Peyer's patch (tissue), 4 donors: ENCODE data around the gene MTHFSD.

Source experiments
- POLR2A ChIP-seq, 2 donors: fragments of 450-650 bp; IDR thresholded peaks; one replicate each; pipeline ENCODE4 v1.5.1; 2017; ENCODE audit warnings: antibody characterized with exemption in 2 of 2, mild to moderate bottlenecking in 2 of 2, moderate library complexity in 2 of 2
- TF ChIP-seq, protein P1 (sequence below), 6 experiments: fragments of 450-650 bp in 4 of 6; fragments of 200-600 bp in 2 of 6; sonication (generic) in 1 of 6; IDR thresholded peaks; one replicate each; pipeline ENCODE4 v1.5.1; 2017 to 2019; ENCODE audit warnings: antibody characterized with exemption in 6 of 6, mild to moderate bottlenecking in 3 of 6, moderate library complexity in 1 of 6

DNA sequence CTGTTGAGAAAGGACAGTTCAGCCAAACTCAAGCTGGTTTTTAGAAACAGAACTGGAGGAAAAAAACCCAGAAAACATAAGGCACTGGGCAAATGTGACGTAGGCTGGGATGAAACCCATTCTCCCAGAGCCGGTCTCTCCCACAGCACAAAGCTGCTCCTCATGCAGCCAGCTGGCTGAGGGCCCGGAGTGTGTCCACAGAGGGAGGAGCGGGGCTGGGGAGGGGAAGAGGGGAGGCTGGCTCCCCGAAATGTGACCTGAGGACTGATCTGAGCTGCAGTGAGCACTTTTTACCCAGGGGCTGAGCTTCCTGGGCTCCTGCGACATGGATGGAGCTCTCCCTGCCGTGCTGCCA, 23.9 kb downstream of the MTHFSD start:
- TF ChIP-seq, protein P1, sequence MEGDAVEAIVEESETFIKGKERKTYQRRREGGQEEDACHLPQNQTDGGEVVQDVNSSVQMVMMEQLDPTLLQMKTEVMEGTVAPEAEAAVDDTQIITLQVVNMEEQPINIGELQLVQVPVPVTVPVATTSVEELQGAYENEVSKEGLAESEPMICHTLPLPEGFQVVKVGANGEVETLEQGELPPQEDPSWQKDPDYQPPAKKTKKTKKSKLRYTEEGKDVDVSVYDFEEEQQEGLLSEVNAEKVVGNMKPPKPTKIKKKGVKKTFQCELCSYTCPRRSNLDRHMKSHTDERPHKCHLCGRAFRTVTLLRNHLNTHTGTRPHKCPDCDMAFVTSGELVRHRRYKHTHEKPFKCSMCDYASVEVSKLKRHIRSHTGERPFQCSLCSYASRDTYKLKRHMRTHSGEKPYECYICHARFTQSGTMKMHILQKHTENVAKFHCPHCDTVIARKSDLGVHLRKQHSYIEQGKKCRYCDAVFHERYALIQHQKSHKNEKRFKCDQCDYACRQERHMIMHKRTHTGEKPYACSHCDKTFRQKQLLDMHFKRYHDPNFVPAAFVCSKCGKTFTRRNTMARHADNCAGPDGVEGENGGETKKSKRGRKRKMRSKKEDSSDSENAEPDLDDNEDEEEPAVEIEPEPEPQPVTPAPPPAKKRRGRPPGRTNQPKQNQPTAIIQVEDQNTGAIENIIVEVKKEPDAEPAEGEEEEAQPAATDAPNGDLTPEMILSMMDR (IDR thresholded peaks at IDR 0.05): no peak
- no peak for TF ChIP-seq POLR2A (IDR thresholded peaks at IDR 0.05)
